ENCODE results near the gene LRMDA. TPM values are rescaled to one million over a fixed set of nuclear protein-coding genes. Genes with fewer than 3 reads are reported as not detected.

The LRMDA gene
- total RNA-seq, 1 experiment from 2014 or later: 4.8 TPM

GRCh38 chr10:75696536-75696935 lies 265.1 kb downstream of the LRMDA start:
- no peaks in the 10 kb centered on the region for H3K27me3 ChIP-seq (ENCODE audit: insufficient read depth, low read length)
- H3K36me3 ChIP-seq (ENCODE audit: control insufficient read depth in 1 of 2, insufficient read depth in 2 of 2, low read length in 2 of 2): no peaks in the 10 kb centered on the region
- ChIA-PET CTCF (no interaction called here), POLR2A (no interaction called here), RAD21 (ENCODE audit: low non-redundant PET in 1 of 2, low total read pairs in 2 of 2, uncharacterized antibody in 2 of 2, unreplicated experiment in 2 of 2) (no interaction called here)
- DNase-seq (ENCODE audit: low read depth, low spot score) (no peak), ATAC-seq (no peak)
- no peaks in the 10 kb centered on the region for H3K4me1 ChIP-seq (ENCODE audit: control insufficient read depth in 1 of 2, insufficient read depth in 2 of 2, low read length in 2 of 2)
- H2AFZ ChIP-seq (ENCODE audit: low read depth, low read length, poor library complexity, severe bottlenecking): no peak overlapping the region
- H3K4me2 ChIP-seq (ENCODE audit: low read length): no peak overlapping the region
- intact Hi-C loops (cut with micrococcal nuclease): no loop called here
- no peak overlapping the region for H3K4me3 ChIP-seq (replicated peaks in 1 of 2; ENCODE audit: low read depth in 1 of 2, low read length in 2 of 2)
- H3K9me3 ChIP-seq (ENCODE audit: control insufficient read depth in 1 of 2, insufficient read depth in 1 of 2, low read depth in 1 of 2, low read length in 2 of 2): no peaks in the 10 kb centered on the region
- TF ChIP-seq RAD21 (IDR thresholded peaks at IDR 0.05; ENCODE audit: low read depth): no peak
- TF ChIP-seq SIN3A (IDR thresholded peaks at IDR 0.05; ENCODE audit: low read depth): no peak
- no peak for TF ChIP-seq FOSL1 (IDR thresholded peaks at IDR 0.05; ENCODE audit: low read depth)
- no peak for TF ChIP-seq SRF (IDR thresholded peaks at IDR 0.05; ENCODE audit: low read depth)
- TF ChIP-seq ZNF274 (IDR thresholded peaks at IDR 0.05; ENCODE audit: low read depth, low read length): no peak
- TF ChIP-seq EGR1 (IDR thresholded peaks at IDR 0.05; ENCODE audit: low read depth): no peak
- TF ChIP-seq TCF7L2 (IDR thresholded peaks at IDR 0.05; ENCODE audit: borderline replicate concordance, extremely low read depth, insufficient read depth, insufficient read length): no peak
- TF ChIP-seq ATF3 (IDR thresholded peaks at IDR 0.05): no peak
- TF ChIP-seq SP1 (IDR thresholded peaks at IDR 0.05; ENCODE audit: low read depth): no peak
- no peak for TF ChIP-seq REST (IDR thresholded peaks at IDR 0.05; ENCODE audit: low read depth)
- H3K9ac ChIP-seq (ENCODE audit: low read length): no peak overlapping the region
- H4K20me1 ChIP-seq (ENCODE audit: insufficient read depth): no peaks in the 10 kb centered on the region; the same call in 1 of the 2 replicates
- BruUV-seq (replicated peaks): no TSS peak
- no peaks in the 10 kb centered on the region for H3K79me2 ChIP-seq (ENCODE audit: insufficient read depth, low read length)
- no peaks in the 10 kb centered on the region for H3K9me2 ChIP-seq (ENCODE audit: insufficient read depth)
- no peak overlapping the region for H3K27ac ChIP-seq (ENCODE audit: low read depth, low read length)

Measured in HCT116 (cell line).